Esophagus (tissue), 2 donors: ENCODE measurements around the gene MAP7. TPM values are rescaled to one million over a fixed set of nuclear protein-coding genes. Genes with fewer than 3 reads are reported as not detected.
"Not testable (repeated sequence)": the region's sequence is repeated elsewhere in the genome, so short reads cannot be mapped to it uniquely, and the experiment has no call there.

Experiments
- H3K27ac ChIP-seq, 2 donors: one replicate each; pipeline ENCODE4 v1.5.1; 2013; ENCODE audit warnings: low read depth in 2 of 2, mild to moderate bottlenecking in 2 of 2, inconsistent platforms in 1 of 2, low read length in 1 of 2, moderate library complexity in 1 of 2
- H3K27me3 ChIP-seq, 2 donors: one replicate each; pipeline ENCODE4 v1.6.1; 2013; ENCODE audit warnings: low read length in 2 of 2, control low read depth in 1 of 2, mild to moderate bottlenecking in 1 of 2; ENCODE audit not compliant: insufficient read depth in 2 of 2, control insufficient read depth in 1 of 2
- H3K36me3 ChIP-seq, 2 donors: one replicate each; pipeline ENCODE4 v1.6.1; 2013; ENCODE audit warnings: low read length in 1 of 2; ENCODE audit not compliant: control insufficient read depth in 2 of 2, insufficient read depth in 2 of 2
- H3K4me1 ChIP-seq, 2 donors: one replicate each; pipeline ENCODE4 v1.6.1; 2013; ENCODE audit warnings: low read length in 1 of 2; ENCODE audit not compliant: control insufficient read depth in 2 of 2, insufficient read depth in 2 of 2
- H3K4me3 ChIP-seq, 2 donors: one replicate each; pipeline ENCODE4 v1.5.1; 2013; ENCODE audit warnings: low read length in 2 of 2, mild to moderate bottlenecking in 2 of 2, low read depth in 1 of 2, moderate library complexity in 1 of 2
- H3K9me3 ChIP-seq, 2 donors: one replicate each; pipeline ENCODE4 v1.6.1; 2013; ENCODE audit warnings: mild to moderate bottlenecking in 2 of 2, low read depth in 1 of 2, low read length in 1 of 2, moderate library complexity in 1 of 2; ENCODE audit not compliant: control insufficient read depth in 2 of 2, insufficient read depth in 1 of 2
- WGBS, 2 donors: extraction: QIAGEN DNeasy Blood & Tissue Kit; methylation state at CpG; one replicate each; pipeline ENCODE4 v1.1.7; 2013; 5-methylcytosine and 5-hydroxymethylcytosine counted together
- polyA plus RNA-seq, 2 donors: library from polyadenylated mRNA; stranded (reverse); fragments of 200-250 nt; gene quantifications; one replicate each; pipeline ENCODE4 v1.2.3, GENCODE V29; 2013
- donor health status: healthy with polysubstance abuse.
- donor health status: Bipolar disorder and iron deficiency.

Gene MAP7
- polyA plus RNA-seq, 2 donors: 13.4 to 15.1 TPM

DNA sequence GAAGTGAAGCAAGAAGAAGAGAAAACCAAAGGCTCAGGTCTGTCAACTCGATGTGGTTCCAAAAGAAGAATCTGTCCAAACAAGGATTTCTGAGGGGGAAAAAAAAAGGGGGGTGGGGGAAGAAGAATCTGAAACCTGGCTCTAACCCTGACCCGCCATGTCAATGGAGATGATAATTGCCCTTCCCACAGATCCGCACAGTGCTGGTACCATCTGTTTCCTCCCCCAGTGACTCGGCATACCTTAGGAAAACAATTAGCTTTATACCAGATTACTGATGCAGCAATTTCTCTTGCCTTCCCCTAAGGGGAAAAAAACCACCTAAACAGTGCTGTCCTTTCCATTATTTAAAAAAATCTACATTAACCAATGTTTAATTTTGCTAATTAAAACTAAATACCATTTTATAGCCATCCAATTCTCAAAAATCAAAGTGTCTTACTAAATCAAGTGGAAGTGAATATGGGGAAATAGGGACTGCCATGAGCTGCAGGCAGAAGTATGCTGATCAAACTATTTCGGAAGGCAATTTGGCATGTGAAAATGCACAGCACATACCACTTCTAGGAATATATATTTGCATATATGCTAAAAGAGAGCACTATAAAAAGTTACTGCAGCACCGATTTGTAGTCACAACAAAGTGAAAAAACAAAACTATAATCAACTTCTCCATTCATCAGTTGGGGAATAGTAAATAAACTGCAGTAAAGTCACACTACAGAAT lies 46.8 kb downstream of the MAP7 start:
- H3K4me1 ChIP-seq: no peaks in the 10 kb centered on the region
- H3K36me3 ChIP-seq: no peaks in the 10 kb centered on the region
- no peaks in the 10 kb centered on the region for H3K9me3 ChIP-seq
- no peak overlapping the region for H3K4me3 ChIP-seq
- no peaks in the 10 kb centered on the region for H3K27me3 ChIP-seq
- no peak overlapping the region for H3K27ac ChIP-seq
- 63 to 71% methylated on average over 6 of the region's 6 CpGs for WGBS, 2 donors

DNA sequence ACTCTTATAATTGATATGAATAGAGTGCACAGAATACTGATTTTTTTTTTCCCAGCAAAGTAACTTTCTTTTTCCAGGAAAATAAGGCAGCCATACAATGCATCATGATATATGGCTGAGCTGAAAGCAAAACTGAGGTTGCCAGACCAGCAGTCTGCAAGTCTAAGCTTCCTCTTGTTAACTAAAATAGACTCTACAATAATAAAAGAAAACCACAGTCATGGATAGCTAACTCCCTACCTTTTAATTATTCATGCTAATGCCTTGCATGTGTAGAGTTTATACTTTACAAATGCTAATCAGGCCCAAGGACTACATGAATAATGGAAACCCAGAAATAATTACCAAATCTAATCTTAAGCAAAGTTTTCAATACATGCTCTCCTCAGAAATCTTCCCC lies 47.4 kb downstream of the MAP7 start:
- no peaks in the 10 kb centered on the region for H3K9me3 ChIP-seq

DNA sequence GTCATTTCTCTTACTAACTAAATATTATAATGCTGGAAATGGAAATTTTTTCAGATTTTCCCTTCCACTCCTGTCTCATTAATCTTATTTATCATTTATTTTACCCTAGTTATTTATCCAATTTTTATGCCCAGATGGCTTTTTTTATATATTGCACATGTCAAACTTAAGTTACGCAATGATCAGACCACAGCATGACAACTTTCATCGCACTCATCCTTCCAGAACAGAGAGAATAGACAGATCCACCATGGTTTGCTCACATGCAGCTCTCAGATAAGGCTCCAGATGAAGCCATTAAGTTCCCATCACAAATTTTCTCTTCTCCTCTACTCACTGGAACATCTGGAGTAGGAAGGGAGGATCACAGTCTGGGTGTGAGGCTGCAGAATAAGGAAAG lies 48.7 kb downstream of the MAP7 start:
- Histone ChIP-seq H3K27ac (no peak overlapping the region), H3K27me3 (no peaks in the 10 kb centered on the region), H3K9me3 (no peaks in the 10 kb centered on the region), H3K4me3 (no peak overlapping the region), H3K4me1 (no peaks in the 10 kb centered on the region), H3K36me3 (no peaks in the 10 kb centered on the region)
- 93 to 94% methylated on average over 2 of the region's 2 CpGs for WGBS, 2 donors

More for the DNA sequence above, 47.4 kb downstream of the MAP7 start:
- H3K27me3 ChIP-seq: no peaks in the 10 kb centered on the region
- H3K4me1 ChIP-seq: no peaks in the 10 kb centered on the region
- no peak overlapping the region for H3K4me3 ChIP-seq
- no peaks in the 10 kb centered on the region for H3K36me3 ChIP-seq
- H3K27ac ChIP-seq: no peak overlapping the region

DNA sequence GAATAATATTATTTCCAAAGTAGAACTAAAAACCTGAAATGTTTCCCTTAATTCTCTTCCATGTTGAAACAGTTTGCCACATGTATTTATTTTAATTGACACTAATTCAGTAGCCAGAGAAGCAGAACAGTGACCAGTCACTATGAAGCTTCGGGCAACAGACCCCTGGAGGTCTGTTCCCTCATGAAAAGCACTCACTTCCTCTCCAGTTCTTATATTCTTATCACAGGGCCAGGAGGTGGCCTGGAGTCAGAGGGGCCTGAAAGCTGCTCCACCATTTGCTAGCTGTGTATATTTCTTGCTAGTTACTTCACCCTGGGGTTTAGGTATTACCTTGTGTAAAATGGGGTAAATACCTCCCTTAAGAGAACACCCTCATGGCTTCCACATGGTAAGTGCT lies 49.1 kb downstream of the MAP7 start:
- Histone ChIP-seq H3K36me3 (no peaks in the 10 kb centered on the region), H3K9me3 (no peaks in the 10 kb centered on the region), H3K4me1 (no peaks in the 10 kb centered on the region), H3K4me3 (no peak overlapping the region), H3K27me3 (no peaks in the 10 kb centered on the region), H3K27ac (no peak overlapping the region)
- 68 to 86% methylated on average over 1 of the region's 1 CpG for WGBS, 2 donors

DNA sequence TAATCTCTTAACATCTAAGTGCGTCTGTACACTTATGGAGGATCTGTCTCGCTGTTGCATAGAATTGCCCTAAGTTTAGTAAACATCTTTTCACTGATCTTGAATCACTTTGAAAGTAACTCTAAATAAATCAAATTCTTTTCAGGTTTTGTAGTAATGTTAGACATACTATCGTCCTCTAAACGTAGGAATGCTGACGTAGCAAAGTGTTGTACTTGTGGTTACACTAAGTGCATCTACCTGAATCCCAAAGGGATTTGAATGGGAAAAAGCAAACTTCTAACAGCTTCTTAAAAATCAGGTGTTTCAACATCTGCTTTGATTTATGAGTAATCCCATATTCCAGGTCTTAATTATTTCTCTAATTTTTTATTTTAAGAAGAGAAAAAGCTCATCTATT lies 49.8 kb downstream of the MAP7 start:
- Histone ChIP-seq H3K9me3 (no peaks in the 10 kb centered on the region), H3K27me3 (no peaks in the 10 kb centered on the region), H3K4me3 (no peak overlapping the region), H3K36me3 (no peaks in the 10 kb centered on the region), H3K4me1 (no peaks in the 10 kb centered on the region), H3K27ac (no peak overlapping the region)
- WGBS, 2 donors: 83 to 84% methylated on average over 5 of the region's 5 CpGs

DNA sequence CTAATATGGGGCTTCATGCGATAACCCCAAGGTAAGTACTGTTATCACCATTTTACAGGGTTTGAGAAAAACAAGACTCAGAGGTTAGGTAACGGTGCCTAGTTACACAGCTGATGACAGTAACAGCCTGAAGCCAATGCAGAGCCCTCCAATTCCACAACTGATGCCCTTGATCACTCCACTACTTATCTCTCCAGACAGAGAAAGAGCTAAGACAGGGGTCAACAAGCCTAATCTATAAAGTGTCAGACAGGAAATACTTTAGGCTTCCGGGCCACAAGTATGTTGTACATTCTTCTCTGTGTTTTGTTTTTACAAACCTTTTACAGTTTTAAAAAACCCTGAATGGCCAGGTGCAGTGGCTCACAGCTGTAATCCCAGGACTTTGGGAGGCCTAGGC lies 50.9 kb downstream of the MAP7 start:
- 82% methylated on average over 3 of the region's 3 CpGs for WGBS, 2 donors
- Histone ChIP-seq H3K4me3 (no peak overlapping the region), H3K27ac (no peak overlapping the region), H3K36me3 (no peaks in the 10 kb centered on the region), H3K4me1 (no peaks in the 10 kb centered on the region), H3K27me3 (no peaks in the 10 kb centered on the region), H3K9me3 (no peaks in the 10 kb centered on the region)

DNA sequence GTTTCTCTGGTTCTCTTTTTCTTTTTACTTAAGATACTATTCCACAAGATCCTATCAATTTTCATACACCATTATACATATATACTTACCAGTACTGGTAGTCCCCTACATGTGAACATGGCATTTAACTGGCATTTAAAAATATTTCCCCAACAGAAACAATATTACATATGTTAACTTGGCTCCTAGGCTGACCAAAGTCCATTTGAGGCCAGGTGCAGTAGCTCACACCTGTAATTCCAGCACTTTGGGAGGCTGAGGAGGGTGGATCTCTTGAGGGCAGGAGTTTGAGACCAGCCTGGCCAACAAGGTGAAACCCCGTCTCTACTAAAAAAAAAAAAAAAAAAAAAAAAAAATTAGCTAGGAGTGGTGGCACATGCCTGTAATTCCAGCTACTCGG lies 53.8 kb downstream of the MAP7 start:
- H3K4me1 ChIP-seq, H3K4me3 ChIP-seq, H3K27ac ChIP-seq, H3K9me3 ChIP-seq, H3K36me3 ChIP-seq, H3K27me3 ChIP-seq: not testable (repeated sequence)
- WGBS, 2 donors: 74 to 95% methylated on average over 2 of the region's 2 CpGs

DNA sequence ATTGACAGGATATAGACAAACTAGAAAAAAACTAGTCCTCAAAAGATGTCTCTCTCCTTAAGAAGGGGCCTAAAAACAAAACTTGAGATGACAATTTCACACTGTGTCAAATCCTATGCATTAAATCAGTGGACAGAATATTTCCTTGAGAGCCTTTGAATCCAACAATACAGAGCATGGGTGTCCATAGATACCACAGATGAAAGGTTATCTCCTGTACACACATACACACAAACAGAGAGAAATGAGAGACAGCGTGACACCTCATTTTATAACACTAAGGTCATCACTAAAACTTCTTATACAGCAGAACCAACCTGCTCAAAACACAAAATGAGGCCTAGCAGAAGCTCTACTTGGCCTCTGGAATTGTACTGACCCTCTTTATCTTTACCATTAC lies 55.5 kb downstream of the MAP7 start:
- Histone ChIP-seq H3K9me3 (no peaks in the 10 kb centered on the region), H3K36me3 (no peaks in the 10 kb centered on the region), H3K4me3 (no peak overlapping the region), H3K27me3 (no peaks in the 10 kb centered on the region), H3K4me1 (no peaks in the 10 kb centered on the region), H3K27ac (no peak overlapping the region)
- WGBS, 2 donors: 85 to 86% methylated on average over 1 of the region's 1 CpG

DNA sequence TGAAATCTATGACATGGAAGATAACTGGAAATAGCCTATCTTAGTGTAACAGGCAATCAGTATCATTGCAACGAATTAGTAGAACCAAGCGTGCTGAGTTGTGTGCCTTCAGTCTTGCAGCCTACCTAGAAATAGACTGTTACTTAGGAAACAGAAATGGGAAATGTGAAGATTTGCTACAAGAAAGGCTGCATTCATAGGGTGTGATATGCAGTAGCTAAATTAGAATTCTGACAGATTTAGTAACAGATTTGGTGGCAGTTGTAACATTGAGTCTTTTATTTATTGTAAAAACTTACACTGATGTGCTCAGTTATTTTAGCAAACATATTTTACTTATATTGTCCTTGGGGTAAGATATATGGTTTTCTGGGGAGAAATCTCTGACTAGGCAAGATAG lies 56.2 kb downstream of the MAP7 start:
- Histone ChIP-seq H3K27ac (no peak overlapping the region), H3K4me3 (no peak overlapping the region), H3K4me1 (no peaks in the 10 kb centered on the region), H3K9me3 (no peaks in the 10 kb centered on the region), H3K36me3 (no peaks in the 10 kb centered on the region), H3K27me3 (no peaks in the 10 kb centered on the region)
- WGBS, 2 donors: 92 to 96% methylated on average over 2 of the region's 2 CpGs

DNA sequence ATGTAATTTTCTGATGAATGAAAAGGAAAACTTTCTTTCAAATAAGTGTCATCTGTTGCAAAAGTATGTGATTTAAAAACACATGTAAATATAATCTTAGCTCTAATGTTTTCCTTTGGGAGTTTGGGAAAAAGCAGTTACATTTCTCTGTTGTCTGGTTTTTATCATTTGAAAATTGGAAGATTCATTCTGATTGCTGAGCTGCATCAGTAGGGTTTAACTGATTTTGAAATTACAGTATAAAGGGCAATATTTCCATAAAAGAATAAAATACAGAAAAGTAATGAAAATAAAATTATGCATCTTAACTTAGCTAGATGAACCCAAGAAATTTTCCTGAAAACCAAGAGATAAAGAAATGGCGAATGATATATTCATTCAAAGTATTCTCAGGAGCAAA lies 57.8 kb downstream of the MAP7 start:
- no peaks in the 10 kb centered on the region for H3K36me3 ChIP-seq
- no peaks in the 10 kb centered on the region for H3K27me3 ChIP-seq
- WGBS, 2 donors: 93% methylated on average over 1 of the region's 1 CpG
- no peak overlapping the region for H3K27ac ChIP-seq
- H3K9me3 ChIP-seq: no peaks in the 10 kb centered on the region
- no peaks in the 10 kb centered on the region for H3K4me1 ChIP-seq
- no peak overlapping the region for H3K4me3 ChIP-seq
